RCC 7860 (cell line): ENCODE results near the gene PCGF3.
A peak's percentile ranks its signal among the peaks of the same experiment; 100 is the strongest.
"Not testable (repeated sequence)": the region's sequence is repeated elsewhere in the genome, so short reads cannot be mapped to it uniquely, and the experiment has no call there.

Experiments used
- DNase-seq: peaks from one replicate; pipeline ENCODE4 v3.0.0-alpha.2; 2015; ENCODE audit warnings: low spot score
- FAIRE-seq: peaks from 2 replicates; lab custom pipeline; 2012; peaks lifted over from hg19 to GRCh38; lab: Jason Lieb, UNC

Gene PCGF3

GRCh38 chr4:681736-682451 lies 23.7 kb upstream of the PCGF3 start:
- DNase-seq, result no peak
- no peak for FAIRE-seq

GRCh38 chr4:682490-683172 lies 23.0 kb upstream of the PCGF3 start:
- no peak for FAIRE-seq
- no peak for DNase-seq

GRCh38 chr4:683247-683897 lies 22.3 kb upstream of the PCGF3 start:
- no peak for DNase-seq
- no peak for FAIRE-seq

- FAIRE-seq, result no peak
- no peak for DNase-seq
Measured at GRCh38 chr4:683982-684622, 21.5 kb upstream of the PCGF3 start.

GRCh38 chr4:684623-685327 lies 20.9 kb upstream of the PCGF3 start:
- DNase-seq, result no peak
- FAIRE-seq, result no peak

- FAIRE-seq, result no peak
- no peak for DNase-seq
Measured at GRCh38 chr4:685679-686412, 19.8 kb upstream of the PCGF3 start.

- DNase-seq (no peak), FAIRE-seq (no peak)
Measured at GRCh38 chr4:686413-687040, 19.1 kb upstream of the PCGF3 start.

GRCh38 chr4:687048-687970 lies 18.3 kb upstream of the PCGF3 start:
- FAIRE-seq (peak; percentile 87), DNase-seq (peak; percentile 91)

- DNase-seq (no peak), FAIRE-seq (no peak)
Measured at GRCh38 chr4:687971-688853, 17.4 kb upstream of the PCGF3 start.

GRCh38 chr4:688854-689681 lies 16.6 kb upstream of the PCGF3 start, which contains the start of gene SLC49A3:
Gene SLC49A3 (minus strand): TSS chr4:689151. CDS start chr4:689127, 24 bp downstream.
- FAIRE-seq, result no peak
- no peak for DNase-seq

GRCh38 chr4:689723-690122 lies 15.9 kb upstream of the PCGF3 start:
- DNase-seq (no peak), FAIRE-seq (no peak)

- DNase-seq, result no peak
- FAIRE-seq, result no peak
Measured at GRCh38 chr4:692771-693554, 12.7 kb upstream of the PCGF3 start.

GRCh38 chr4:694341-694940 lies 11.2 kb upstream of the PCGF3 start:
- FAIRE-seq, DNase-seq: not testable (repeated sequence)

GRCh38 chr4:699816-700580 lies 5.6 kb upstream of the PCGF3 start:
- FAIRE-seq, result no peak
- no peak for DNase-seq
